SJCRH30 (cell line): ENCODE results near the gene KRT72. TPM values are rescaled to one million over a fixed set of nuclear protein-coding genes. Genes with fewer than 3 reads are reported as not detected.

ENCODE experiments used
- DNase-seq, 2 experiments: peaks; one replicate each; pipeline ENCODE4 v3.0.0-alpha.2; 2015 to 2020
- H3K27ac ChIP-seq: fragments of 250-450 bp; sonication (Bioruptor Pico); 2 replicates; pipeline ENCODE4 v1.5.1; 2020; ENCODE audit warnings: mild to moderate bottlenecking, moderate library complexity
- H3K27me3 ChIP-seq: fragments of 250-450 bp; sonication (Bioruptor Pico); 2 replicates; pipeline ENCODE4 v1.5.1; 2020; ENCODE audit warnings: mild to moderate bottlenecking, moderate library complexity
- H3K36me3 ChIP-seq: fragments of 250-450 bp; sonication (Bioruptor Pico); 2 replicates; pipeline ENCODE4 v1.5.1; 2020; ENCODE audit warnings: mild to moderate bottlenecking, moderate library complexity
- H3K4me1 ChIP-seq: fragments of 250-450 bp; sonication (Bioruptor Pico); 2 replicates; pipeline ENCODE4 v1.5.1; 2020; ENCODE audit warnings: mild to moderate bottlenecking, moderate library complexity
- H3K4me3 ChIP-seq: fragments of 250-450 bp; sonication (Bioruptor Pico); 2 replicates; pipeline ENCODE4 v1.5.1; 2020; ENCODE audit warnings: mild to moderate bottlenecking, moderate library complexity
- H3K9me3 ChIP-seq: fragments of 250-450 bp; sonication (Bioruptor Pico); replicated peaks from 2 replicates; pipeline ENCODE4 v1.5.1; 2020; ENCODE audit warnings: mild to moderate bottlenecking, moderate library complexity
- total RNA-seq: library from RNA; depleted of rRNA; stranded (reverse); fragments of >200 nt; shearing (Covaris generic); gene quantifications from 2 replicates; pipeline ENCODE4 v1.2.3, GENCODE V29; 2014; rRNA removed

KRT72 gene
- total RNA-seq, result not detected in 2 replicates

DNA sequence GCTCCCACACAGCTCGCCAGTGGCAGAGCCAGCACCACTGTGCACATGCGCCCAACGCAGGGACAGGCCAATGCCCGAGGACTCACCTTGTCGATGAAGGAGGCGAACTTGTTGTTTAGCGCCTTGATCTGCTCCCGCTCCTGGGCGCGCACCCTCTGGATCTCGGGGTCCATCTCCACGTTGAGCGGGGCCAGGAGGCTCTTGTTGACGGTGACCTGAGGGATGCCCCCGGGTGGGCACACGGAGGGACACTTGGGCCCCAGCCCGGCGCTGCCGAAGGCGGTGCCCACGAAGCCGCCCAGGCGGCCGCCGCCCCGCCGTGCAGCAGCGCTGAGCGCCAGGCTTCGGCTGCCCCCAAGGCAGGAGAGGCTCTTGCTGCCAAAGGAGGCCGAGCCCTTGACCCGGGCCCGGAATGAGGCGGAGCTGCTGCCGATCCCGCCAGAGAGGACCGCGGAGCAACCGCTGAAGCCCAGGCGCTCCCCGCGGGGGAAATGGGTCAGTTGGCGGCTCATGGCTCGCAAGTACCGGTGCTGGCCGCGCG is at the start of gene KRT72:
Gene KRT72 (minus strand): TSS at position 523 of the 541 bp plus-strand sequence. CDS start 11 bp downstream, at position 512.
- Histone ChIP-seq H3K4me1 (no peaks in the 10 kb centered on the region), H3K27me3 (0 out of 2 replicates have a peak, but pooled peaks cover 4% of the 10 kb centered on the region), H3K27ac (no peak within 1 kb of the TSS), H3K36me3 (no peaks in the 10 kb centered on the region), H3K4me3 (no peak within 1 kb of the TSS), H3K9me3 (no peaks in the 10 kb centered on the region)
- no peak for DNase-seq

DNA sequence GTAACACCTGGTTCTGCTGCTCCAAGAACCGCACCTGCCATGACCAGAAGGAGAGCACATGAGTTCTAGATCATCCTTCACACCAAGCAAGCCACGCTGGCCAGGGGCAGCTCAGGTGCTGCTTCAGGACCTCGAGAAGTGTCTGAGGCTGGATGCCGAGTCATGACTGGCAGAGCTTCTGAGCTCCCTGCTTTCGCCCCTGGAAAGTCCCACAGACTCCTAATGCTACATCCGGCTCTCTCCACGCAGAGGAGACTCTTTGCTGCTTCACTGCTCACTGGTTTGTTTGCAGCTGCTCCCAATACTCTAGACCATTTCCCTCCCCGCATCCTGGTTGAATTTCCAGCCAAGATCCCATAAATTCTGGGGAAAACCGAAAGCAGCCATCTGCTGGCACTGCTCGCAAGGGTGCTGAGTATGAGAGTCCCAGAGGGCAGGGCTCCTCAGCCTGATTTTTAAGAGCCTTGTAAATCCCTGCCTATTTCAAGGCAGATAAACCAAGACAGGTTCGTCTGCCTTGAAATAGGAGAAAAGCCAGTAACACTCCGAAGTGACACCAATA is 49.3 kb upstream of the KRT72 start:
- H3K27me3 ChIP-seq, result peaks cover 11% of the 10 kb centered on the region; the same call in 1 of the 2 replicates
- peak in 1 of 2 experiments; percentile 1 for DNase-seq
- H3K4me3 ChIP-seq, result no peak overlapping the region
- no peaks in the 10 kb centered on the region for H3K36me3 ChIP-seq
- H3K27ac ChIP-seq, result no peak overlapping the region
- no peaks in the 10 kb centered on the region for H3K9me3 ChIP-seq
- no peaks in the 10 kb centered on the region for H3K4me1 ChIP-seq

DNA sequence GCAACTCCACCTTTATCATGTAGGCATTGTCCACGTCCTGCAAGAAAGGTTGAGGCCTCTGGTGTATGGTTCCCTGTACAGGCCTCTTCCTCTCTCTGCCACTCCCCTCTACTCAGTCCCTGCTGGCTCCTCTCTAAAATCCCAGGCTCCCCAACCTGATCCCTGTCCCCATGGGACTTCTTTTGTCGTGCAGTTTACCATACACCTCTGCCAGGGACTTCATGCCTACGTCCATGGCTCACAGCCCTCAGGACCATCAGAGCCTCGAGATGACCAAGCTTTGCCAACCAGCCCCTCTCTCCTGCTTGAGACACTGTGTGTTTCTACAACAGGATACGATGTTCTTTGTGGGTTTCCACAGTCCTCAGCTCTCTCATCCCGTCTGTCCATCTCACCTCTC is 47.8 kb upstream of the KRT72 start:
- Histone ChIP-seq H3K36me3 (no peaks in the 10 kb centered on the region), H3K27me3 (peaks cover 8% of the 10 kb centered on the region; the same call in 1 of the 2 replicates), H3K27ac (no peak overlapping the region), H3K4me3 (no peak overlapping the region), H3K9me3 (no peaks in the 10 kb centered on the region), H3K4me1 (no peaks in the 10 kb centered on the region)
- no peak for DNase-seq

DNA sequence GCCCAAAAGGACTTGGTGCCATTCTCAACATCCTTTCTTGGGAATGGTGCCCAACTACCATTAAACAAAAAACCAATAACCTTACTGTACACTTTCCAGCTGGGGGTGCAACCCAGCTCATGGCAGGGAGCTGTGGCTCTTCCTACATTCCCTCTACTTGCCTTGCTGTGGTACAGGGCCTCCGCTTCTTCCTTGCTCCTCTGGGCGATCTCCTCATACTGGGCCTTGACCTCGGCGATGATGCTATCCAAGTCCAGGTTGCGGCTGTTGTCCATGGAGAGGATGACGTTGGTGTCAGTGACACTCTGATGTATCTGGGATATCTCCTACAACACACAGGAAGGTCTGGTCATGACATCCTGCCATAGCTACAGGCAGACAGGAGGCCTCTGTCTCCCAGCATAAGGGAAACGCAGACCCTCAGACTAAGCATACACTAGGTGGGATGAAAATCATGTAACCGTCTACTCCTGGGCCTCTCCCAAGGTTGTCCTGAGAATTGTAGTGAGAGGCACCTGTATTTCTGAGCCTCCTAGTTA is 46.8 kb upstream of the KRT72 start:
- H3K4me3 ChIP-seq, result no peak overlapping the region
- H3K27ac ChIP-seq, result no peak overlapping the region
- no peaks in the 10 kb centered on the region for H3K4me1 ChIP-seq
- peaks cover 11% of the 10 kb centered on the region; the same call in 1 of the 2 replicates for H3K27me3 ChIP-seq
- no peaks in the 10 kb centered on the region for H3K9me3 ChIP-seq
- no peaks in the 10 kb centered on the region for H3K36me3 ChIP-seq
- DNase-seq, result no peak

DNA sequence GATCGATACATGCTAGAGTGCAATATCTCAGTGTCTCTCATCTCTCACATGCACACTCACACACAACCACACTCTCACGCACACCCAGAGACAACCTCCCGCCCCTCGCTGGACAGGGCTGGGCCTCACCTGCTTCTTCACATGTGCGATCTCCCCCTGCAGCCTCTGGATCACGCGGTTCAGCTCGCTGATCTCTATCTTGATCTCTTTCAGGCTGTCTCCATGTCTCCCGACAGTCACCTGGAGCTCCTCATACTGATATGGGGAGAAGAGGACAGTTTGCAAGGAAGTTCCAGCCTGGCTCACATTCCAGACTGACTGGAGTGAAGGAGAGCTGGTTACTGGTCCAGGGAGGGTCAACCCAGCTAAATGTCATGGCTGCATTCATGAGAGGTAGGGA is 46.3 kb upstream of the KRT72 start:
- no peak for DNase-seq
- no peaks in the 10 kb centered on the region for H3K4me1 ChIP-seq

DNA sequence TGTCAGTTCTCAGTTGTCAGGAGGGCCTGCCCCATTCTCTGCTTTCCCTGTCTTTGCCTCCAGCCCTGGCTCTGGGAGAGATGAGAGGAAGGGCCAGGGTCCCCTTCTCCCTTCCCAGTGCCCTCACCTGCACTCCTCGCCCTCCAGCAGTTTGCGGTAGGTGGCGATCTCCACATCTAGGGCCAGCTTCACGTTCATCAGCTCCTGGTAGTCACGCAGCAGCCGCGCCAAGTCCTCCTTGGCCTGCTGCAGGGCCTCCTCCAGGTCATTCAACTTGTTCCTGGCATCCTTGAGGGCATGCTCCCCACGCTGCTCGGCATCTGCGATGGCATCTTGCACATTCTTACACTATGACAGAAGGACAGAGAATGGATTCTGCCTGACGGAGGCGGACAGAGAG is 45.4 kb upstream of the KRT72 start:
- Histone ChIP-seq H3K9me3 (no peaks in the 10 kb centered on the region), H3K36me3 (no peaks in the 10 kb centered on the region), H3K4me1 (no peaks in the 10 kb centered on the region), H3K27ac (no peak overlapping the region), H3K27me3 (peaks cover 19% of the 10 kb centered on the region; the same call in 1 of the 2 replicates), H3K4me3 (no peak overlapping the region)
- no peak for DNase-seq

More for the DNA sequence above, 46.3 kb upstream of the KRT72 start:
- no peaks in the 10 kb centered on the region for H3K36me3 ChIP-seq
- H3K9me3 ChIP-seq, result no peaks in the 10 kb centered on the region
- H3K27me3 ChIP-seq, result peaks cover 11% of the 10 kb centered on the region; the same call in 1 of the 2 replicates
- H3K27ac ChIP-seq, result no peak overlapping the region
- no peak overlapping the region for H3K4me3 ChIP-seq

DNA sequence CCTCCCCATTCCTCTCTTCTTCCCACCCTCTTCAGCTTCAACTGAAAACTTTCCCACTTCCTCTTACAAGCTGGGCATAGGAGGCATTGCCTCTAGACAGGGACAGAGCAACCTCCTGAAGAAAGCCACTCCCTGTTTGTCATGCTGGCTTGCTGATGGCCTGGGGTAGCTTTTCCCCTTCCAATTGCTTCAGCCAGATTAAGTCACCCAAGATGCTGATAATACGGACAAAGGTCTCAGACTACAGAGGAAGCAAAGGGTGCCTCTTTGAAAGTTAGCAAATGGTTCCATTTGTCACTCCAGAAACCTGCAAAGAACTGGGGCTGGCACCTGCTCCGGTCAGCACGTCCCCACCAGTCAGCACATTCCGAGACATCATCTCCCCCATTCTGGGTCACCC is 44.7 kb upstream of the KRT72 start:
- Histone ChIP-seq H3K36me3 (no peaks in the 10 kb centered on the region), H3K4me3 (no peak overlapping the region), H3K27ac (no peak overlapping the region), H3K9me3 (no peaks in the 10 kb centered on the region), H3K27me3 (peaks cover 19% of the 10 kb centered on the region; the same call in 1 of the 2 replicates), H3K4me1 (no peaks in the 10 kb centered on the region)
- DNase-seq, result no peak

DNA sequence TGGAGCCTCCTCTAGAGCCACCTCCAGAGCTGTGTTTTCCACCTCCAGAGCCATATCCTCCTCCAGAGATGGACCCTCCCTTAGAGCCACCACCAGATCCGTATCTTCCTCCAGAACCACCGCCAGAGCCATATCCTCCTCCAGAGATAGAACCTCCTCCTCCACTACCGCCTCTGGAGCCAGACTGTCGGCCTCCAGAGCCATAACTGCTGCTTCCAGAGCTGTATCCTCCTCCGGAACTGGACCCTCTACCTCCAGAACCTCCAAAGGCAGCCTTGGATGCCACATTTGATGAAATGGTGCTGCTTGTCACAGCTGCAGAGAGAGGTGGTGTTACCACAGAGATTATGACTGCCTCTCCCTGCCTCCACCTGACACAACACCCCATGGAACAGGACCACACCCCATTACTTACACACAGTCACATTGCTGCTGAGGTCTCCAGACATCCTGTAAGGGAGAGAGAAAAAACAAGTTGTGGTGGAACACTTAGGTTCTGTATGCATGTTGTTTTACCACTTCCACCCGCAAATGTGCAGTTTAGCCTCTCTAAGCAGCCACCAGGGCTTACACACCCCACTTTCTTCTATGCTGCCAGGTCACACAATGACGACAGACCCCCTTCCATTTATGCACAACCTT is 44.0 kb upstream of the KRT72 start:
- no peaks in the 10 kb centered on the region for H3K9me3 ChIP-seq
- H3K27ac ChIP-seq, result no peak overlapping the region
- no peak for DNase-seq
- no peak overlapping the region for H3K4me3 ChIP-seq
- no peaks in the 10 kb centered on the region for H3K4me1 ChIP-seq
- no peaks in the 10 kb centered on the region for H3K36me3 ChIP-seq
- H3K27me3 ChIP-seq, result peaks cover 19% of the 10 kb centered on the region; the same call in 1 of the 2 replicates

DNA sequence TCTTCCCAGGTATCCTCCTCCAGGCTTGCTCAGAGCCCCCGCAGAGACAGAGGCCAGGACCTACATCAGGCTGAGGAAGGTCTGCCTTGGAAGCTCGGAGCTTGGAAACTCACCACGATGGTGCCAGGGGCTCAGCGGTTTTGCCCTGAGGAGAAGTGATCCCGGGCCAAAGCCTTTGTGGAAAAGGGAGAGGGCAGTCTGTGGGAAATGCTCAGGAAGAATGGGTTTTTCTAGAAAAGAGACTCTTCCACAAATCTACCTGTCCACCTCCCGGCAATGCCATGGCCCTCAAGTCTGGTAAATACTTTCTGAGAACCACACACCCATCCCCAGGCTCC is 42.8 kb upstream of the KRT72 start:
- no peak for DNase-seq
- H3K27ac ChIP-seq, result no peak overlapping the region
- no peak overlapping the region for H3K4me3 ChIP-seq
- no peaks in the 10 kb centered on the region for H3K36me3 ChIP-seq
- no peaks in the 10 kb centered on the region for H3K9me3 ChIP-seq
- no peaks in the 10 kb centered on the region for H3K4me1 ChIP-seq
- H3K27me3 ChIP-seq, result peaks cover 19% of the 10 kb centered on the region; the same call in 1 of the 2 replicates

DNA sequence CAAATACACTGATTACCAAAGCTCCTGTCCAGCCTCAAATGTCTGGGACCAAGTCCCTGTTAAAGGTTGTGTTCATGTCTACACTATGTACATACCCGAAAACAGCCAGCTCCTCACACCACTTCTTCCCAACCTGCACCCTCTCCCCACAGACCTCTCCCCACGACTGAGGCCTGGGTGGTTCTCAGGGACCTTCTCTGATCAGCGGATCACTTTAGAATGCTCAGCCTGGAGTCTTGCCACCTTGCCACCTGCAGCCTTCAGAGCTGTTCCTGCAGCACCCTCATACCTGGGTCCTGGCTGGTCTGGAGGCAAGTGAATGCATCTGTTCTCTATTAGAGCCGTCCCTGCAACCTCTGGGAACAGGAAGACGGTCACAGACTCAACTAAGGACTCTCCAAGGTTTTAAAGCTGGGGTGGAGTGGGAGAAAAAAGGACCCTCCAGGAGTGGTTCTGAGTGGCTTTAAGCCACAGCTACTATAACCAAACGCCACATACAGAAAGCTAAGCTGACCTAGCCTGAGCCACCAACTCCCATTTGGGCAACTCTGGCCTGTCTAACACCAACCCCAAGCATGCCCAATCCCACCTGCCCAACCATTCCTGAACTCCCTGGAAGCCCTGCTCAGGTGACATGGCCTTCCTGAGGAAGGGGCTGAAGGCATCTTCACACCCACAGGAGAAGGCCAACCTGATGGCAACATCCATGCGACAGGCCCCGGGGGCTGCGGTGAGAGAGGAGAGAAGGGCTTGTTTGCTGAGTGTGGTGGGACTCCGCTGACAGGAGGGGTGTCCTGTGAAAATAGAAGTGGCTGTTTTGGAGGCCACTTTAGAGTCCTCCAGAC is 42.2 kb upstream of the KRT72 start:
- H3K4me3 ChIP-seq, result no peak overlapping the region
- no peaks in the 10 kb centered on the region for H3K36me3 ChIP-seq
- no peaks in the 10 kb centered on the region for H3K9me3 ChIP-seq
- H3K27ac ChIP-seq, result no peak overlapping the region
- H3K27me3 ChIP-seq, result peaks cover 19% of the 10 kb centered on the region; the same call in 1 of the 2 replicates
- DNase-seq, result no peak
- no peaks in the 10 kb centered on the region for H3K4me1 ChIP-seq

DNA sequence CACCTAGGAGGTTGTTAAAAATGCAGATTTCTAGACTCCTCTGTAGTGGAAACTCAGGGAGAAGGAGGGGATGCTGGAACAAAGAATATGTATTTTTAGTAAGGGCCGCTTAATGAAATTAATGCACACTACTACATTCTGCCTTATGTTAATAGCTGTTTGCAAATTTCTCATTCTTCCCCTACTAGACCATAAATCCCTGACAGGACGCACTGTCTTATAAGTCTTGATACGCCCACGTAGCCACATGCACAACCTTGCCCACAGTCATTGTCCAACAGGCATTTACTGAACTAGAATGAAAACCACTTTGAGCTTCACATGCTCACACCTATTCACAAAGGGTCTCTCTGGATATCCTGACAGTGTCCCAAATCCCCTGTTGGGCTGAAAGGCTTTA is 40.2 kb upstream of the KRT72 start:
- Histone ChIP-seq H3K36me3 (no peaks in the 10 kb centered on the region), H3K4me3 (no peak overlapping the region), H3K27ac (no peak overlapping the region), H3K27me3 (peaks cover 12% of the 10 kb centered on the region; the same call in 1 of the 2 replicates), H3K4me1 (no peaks in the 10 kb centered on the region), H3K9me3 (no peaks in the 10 kb centered on the region)
- DNase-seq, result no peak

DNA sequence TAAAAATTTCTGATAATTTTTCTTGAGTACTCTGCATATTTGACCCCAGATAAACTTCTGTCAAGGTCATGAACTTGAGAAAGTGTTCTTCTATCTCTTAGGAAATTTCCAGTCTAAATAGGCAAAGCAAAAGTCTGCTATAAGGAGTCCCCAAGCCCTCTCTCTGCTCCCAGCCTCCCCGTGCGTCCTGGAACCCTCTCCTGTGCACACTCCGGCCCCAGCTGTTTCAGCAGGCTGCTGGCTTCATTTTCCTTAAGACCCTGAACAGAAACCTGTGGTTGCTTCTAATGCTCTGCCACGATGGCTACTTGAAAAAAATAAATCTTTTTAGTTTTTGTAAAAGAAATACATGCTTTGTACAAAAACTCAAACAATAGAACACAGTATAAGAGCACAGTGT is 36.0 kb upstream of the KRT72 start:
- H3K36me3 ChIP-seq, result no peaks in the 10 kb centered on the region
- no peaks in the 10 kb centered on the region for H3K9me3 ChIP-seq
- no peak overlapping the region for H3K27ac ChIP-seq
- no peak overlapping the region for H3K4me3 ChIP-seq
- H3K4me1 ChIP-seq, result no peaks in the 10 kb centered on the region
- peaks cover 7% of the 10 kb centered on the region; the same call in 1 of the 2 replicates for H3K27me3 ChIP-seq
- DNase-seq, result no peak

DNA sequence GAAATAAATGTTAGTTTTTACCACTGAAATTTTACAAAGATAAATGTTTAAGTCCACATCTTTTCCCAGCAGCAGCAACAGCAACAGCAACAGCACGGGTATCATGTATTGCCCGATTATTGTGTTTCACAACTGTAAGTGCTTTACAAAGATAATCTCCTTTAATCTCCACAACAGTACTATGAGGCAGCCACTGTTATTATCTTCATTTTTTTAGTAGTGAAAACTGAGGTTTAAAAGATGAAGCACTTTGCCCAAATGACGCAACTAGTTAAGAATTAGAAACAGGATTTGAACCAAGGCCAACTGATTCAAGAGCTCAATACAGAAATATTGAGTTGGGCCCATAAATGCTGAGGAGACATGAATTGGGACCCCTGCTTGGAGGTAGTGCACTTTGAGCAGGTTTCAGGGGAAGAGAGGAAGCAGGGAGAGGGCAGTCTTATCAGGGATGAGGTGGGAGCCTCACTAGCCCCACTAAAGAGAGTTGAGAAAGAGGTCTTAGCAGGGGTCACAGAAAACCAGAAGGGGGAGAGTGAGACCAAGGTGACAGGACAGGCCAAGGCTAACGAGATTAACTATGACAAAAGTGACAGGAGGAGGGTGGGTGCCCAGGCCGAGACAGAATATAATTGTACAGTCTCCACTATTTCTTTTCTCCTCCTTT is 35.5 kb upstream of the KRT72 start:
- Histone ChIP-seq H3K27me3 (peaks cover 1% of the 10 kb centered on the region; the same call in 1 of the 2 replicates), H3K4me1 (no peaks in the 10 kb centered on the region), H3K27ac (no peak overlapping the region), H3K36me3 (no peaks in the 10 kb centered on the region), H3K4me3 (no peak overlapping the region), H3K9me3 (no peaks in the 10 kb centered on the region)
- DNase-seq, result no peak

DNA sequence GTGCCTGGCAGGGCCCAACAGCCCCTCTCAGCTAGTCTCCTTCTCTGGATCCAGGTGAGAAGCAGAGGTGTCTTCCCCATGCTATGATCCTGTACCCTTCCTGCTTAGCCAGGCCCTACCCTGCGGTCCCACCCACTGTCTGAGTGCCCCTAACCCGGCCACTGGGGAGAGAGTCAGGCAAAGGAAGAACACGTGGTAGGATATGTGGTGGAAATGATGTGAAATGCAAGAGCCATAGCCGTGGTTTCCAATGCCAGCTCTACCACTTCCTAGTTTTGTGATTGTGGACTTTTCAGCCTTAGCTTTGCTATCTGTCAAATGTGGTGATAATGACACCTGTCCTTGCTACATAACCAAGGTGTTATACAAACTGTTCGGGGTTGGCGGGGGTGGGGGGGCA is 34.9 kb upstream of the KRT72 start:
- Histone ChIP-seq H3K36me3 (no peaks in the 10 kb centered on the region), H3K4me1 (no peaks in the 10 kb centered on the region), H3K27me3 (no peaks in the 10 kb centered on the region), H3K4me3 (no peak overlapping the region), H3K27ac (no peak overlapping the region), H3K9me3 (no peaks in the 10 kb centered on the region)
- DNase-seq, result no peak
